Esophagus muscularis mucosa (tissue), 4 donors: ENCODE data around the gene PRDM16. TPM values are rescaled to one million over a fixed set of nuclear protein-coding genes. Genes with fewer than 3 reads are reported as not detected.

ENCODE experiments used
- DNase-seq: peaks from one replicate; pipeline ENCODE4 v3.0.0-alpha.2; 2017; ENCODE audit errors: extremely low spot score
- H3K27ac ChIP-seq, 4 donors: fragments of 200-600 bp; sonication (generic); replicated peaks in 1 of 4; 1 replicate in 3 of 4; 2 replicates in 1 of 4; pipeline ENCODE4 v1.5.1; 2016 to 2019; ENCODE audit warnings: mild to moderate bottlenecking in 1 of 4
- H3K27me3 ChIP-seq, 4 donors: fragments of 200-600 bp; sonication (generic); one replicate each; pipeline versions ENCODE4 v1.5.1 to v1.6.0; 2016 to 2019
- H3K36me3 ChIP-seq, 4 donors: fragments of 200-600 bp; sonication (generic); one replicate each; pipeline ENCODE4 v1.5.1; 2016 to 2019
- H3K4me1 ChIP-seq, 4 donors: fragments of 200-600 bp; sonication (generic); one replicate each; pipeline ENCODE4 v1.5.1; 2016 to 2019
- H3K4me3 ChIP-seq, 4 donors: fragments of 200-600 bp; sonication (generic); 1 replicate in 2 of 4; 2 replicates in 2 of 4; pipeline ENCODE4 v1.5.1; 2016 to 2019; ENCODE audit warnings: mild to moderate bottlenecking in 4 of 4, moderate library complexity in 1 of 4
- H3K9me3 ChIP-seq, 4 donors: fragments of 200-600 bp; sonication (generic); 1 replicate in 3 of 4; 2 replicates in 1 of 4; pipeline ENCODE4 v1.5.1; 2016 to 2019
- EP300 ChIP-seq: sonication (generic); formaldehyde crosslinking; IDR thresholded peaks from one replicate; pipeline ENCODE4 v1.6.1; 2017; ENCODE audit warnings: antibody characterized with exemption
- POLR2A ChIP-seq: fragments of 450-650 bp; IDR thresholded peaks from one replicate; pipeline ENCODE4 v1.6.1; 2017; ENCODE audit warnings: antibody characterized with exemption, moderate library complexity, mild to moderate bottlenecking, low read depth
- POLR2AphosphoS5 ChIP-seq, 2 donors: sonication (generic); formaldehyde crosslinking; IDR thresholded peaks; one replicate each; pipeline ENCODE4 v1.6.1; 2017; ENCODE audit warnings: antibody characterized with exemption in 2 of 2
- WGBS: methylation state at CpG from one replicate; pipeline ENCODE4 v1.1.5; 2018; 5-methylcytosine and 5-hydroxymethylcytosine counted together
- intact Hi-C: fragments of 100-400 bp; cut with DNase I; formaldehyde crosslinking; loops from one replicate; pipeline ENCODE4 v1.15.1; 2023
- total RNA-seq, 4 donors: library from RNA; depleted of rRNA; stranded (reverse); fragments of >200 nt; gene quantifications; one replicate each; pipeline versions ENCODE4 v1.1.0 to v1.2.1, GENCODE V29; 2016
- TF ChIP-seq, protein P1 (sequence below), 3 experiments: fragments of 200-600 bp in 2 of 3; fragments of 450-650 bp in 1 of 3; sonication (generic) in 2 of 3; IDR thresholded peaks; one replicate each; pipeline ENCODE4 v1.5.1; 2017 to 2019; ENCODE audit warnings: antibody characterized with exemption in 3 of 3, mild to moderate bottlenecking in 2 of 3, moderate library complexity in 1 of 3

PRDM16 gene
- total RNA-seq, 4 donors from 2014 or later, result 1.2 to 4.4 (median 2.2) TPM

DNA sequence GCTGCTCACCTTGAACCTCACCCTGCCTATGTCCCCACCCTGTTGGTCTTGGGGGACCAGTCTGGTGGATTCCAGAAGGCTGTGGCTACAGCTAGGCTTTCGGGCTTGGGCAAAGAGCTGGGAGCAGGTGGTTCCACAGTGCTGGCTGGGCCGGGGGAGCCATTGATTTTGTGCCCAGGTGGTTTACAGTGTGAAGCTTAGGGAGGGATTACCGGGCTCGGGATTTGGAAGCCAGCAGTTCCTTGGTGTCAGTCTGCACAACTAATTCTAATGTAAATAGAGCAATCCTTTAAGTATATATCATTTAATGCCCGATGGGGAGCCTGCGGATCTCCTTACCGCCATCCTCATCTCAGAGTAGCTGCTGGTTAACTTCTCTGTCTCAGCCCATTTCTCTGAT, 38.2 kb downstream of the PRDM16 start:
- H3K27me3 ChIP-seq, result peaks cover 0 to 71% (median 0%) of the 10 kb centered on the region in 4 donors
- peaks cover 0 to 10% (median 5%) of the 10 kb centered on the region in 4 donors for H3K4me1 ChIP-seq
- DNase-seq, result no peak
- TF ChIP-seq POLR2A (no peak), POLR2AphosphoS5 (IDR thresholded peaks at IDR 0.05) (no peak), EP300 (no peak)
- TF ChIP-seq, protein P1, sequence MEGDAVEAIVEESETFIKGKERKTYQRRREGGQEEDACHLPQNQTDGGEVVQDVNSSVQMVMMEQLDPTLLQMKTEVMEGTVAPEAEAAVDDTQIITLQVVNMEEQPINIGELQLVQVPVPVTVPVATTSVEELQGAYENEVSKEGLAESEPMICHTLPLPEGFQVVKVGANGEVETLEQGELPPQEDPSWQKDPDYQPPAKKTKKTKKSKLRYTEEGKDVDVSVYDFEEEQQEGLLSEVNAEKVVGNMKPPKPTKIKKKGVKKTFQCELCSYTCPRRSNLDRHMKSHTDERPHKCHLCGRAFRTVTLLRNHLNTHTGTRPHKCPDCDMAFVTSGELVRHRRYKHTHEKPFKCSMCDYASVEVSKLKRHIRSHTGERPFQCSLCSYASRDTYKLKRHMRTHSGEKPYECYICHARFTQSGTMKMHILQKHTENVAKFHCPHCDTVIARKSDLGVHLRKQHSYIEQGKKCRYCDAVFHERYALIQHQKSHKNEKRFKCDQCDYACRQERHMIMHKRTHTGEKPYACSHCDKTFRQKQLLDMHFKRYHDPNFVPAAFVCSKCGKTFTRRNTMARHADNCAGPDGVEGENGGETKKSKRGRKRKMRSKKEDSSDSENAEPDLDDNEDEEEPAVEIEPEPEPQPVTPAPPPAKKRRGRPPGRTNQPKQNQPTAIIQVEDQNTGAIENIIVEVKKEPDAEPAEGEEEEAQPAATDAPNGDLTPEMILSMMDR (IDR thresholded peaks at IDR 0.05), result no peak
- no peaks in the 10 kb centered on the region for H3K36me3 ChIP-seq
- H3K27ac ChIP-seq, result no peak overlapping the region
- H3K4me3 ChIP-seq, result no peak overlapping the region
- H3K9me3 ChIP-seq, result peaks cover 0 to 16% (median 11%) of the 10 kb centered on the region in 4 donors
- 73% methylated on average over 4 of the region's 7 CpGs for whole genome bisulfite sequencing
- intact Hi-C loops, result no loop called here

DNA sequence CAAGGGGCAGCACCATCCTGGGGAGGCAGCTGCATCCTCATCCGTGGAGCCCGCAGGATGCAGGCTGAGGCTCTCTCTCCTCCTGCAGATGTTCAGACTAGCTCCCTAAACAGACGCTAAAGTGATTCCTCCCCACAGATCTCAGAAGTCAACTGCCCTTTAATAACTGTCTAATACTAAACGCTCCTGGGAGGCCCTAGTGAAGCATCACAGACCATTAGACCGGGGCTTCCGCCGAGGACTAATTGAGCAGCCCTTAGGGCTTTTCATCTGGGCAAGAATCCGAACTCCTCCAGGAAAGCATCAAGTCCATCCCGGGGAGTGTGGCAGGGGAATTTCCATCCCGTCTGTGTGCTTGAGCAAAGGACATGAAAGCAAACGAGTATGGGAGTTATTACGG, 40.4 kb downstream of the PRDM16 start:
- Histone ChIP-seq H3K4me3 (no peak overlapping the region), H3K4me1 (peaks cover 0 to 10% (median 5%) of the 10 kb centered on the region in 4 donors), H3K27ac (no peak overlapping the region), H3K36me3 (no peaks in the 10 kb centered on the region), H3K9me3 (peaks cover 0 to 16% (median 11%) of the 10 kb centered on the region in 4 donors), H3K27me3 (peaks cover 0 to 67% (median 0%) of the 10 kb centered on the region in 4 donors)
- DNase-seq, result no peak
- intact Hi-C loops, result no loop called here
- TF ChIP-seq POLR2A (no peak), EP300 (no peak), POLR2AphosphoS5 (IDR thresholded peaks at IDR 0.05) (no peak)
- TF ChIP-seq, protein P1 (IDR thresholded peaks at IDR 0.05), result no peak
- 48% methylated on average over 12 of the region's 12 CpGs for WGBS

DNA sequence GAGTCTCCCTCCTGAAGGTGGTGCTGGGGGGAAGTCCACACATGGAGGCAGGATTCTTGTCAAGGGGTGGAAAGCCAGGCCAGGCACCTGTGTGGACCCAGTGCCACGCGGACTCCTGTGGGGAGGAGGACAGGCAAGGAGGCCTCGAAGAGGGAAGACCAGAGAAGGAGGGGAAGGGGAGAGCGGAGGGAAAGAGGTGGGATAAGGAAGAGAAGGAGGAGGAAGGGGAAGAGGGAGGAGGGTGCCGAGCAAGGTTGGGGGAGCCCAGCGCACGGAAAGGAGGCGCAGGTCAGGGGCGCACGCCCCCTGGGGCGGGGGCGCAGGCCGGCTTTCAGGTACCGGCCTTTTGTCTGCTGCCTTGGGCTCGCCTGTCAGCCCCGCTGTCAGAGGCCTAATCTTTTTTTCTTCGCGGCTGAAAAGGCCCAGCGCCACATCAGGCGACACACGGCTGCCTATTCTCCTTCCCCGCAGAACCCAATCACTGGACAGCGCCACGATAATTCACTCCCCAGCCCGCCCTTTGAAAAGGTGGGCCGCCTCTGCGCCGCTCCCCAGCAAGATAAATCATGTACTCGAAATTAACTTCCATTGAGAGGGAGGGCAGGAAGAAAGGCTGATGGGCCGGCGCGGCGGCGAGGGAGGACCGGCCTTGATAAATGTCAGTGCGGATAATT, 42.5 kb downstream of the PRDM16 start:
- H3K27ac ChIP-seq, result no peak overlapping the region
- 86% methylated on average over 35 of the region's 36 CpGs for WGBS
- H3K27me3 ChIP-seq, result peaks cover 0 to 61% (median 0%) of the 10 kb centered on the region in 4 donors

DNA sequence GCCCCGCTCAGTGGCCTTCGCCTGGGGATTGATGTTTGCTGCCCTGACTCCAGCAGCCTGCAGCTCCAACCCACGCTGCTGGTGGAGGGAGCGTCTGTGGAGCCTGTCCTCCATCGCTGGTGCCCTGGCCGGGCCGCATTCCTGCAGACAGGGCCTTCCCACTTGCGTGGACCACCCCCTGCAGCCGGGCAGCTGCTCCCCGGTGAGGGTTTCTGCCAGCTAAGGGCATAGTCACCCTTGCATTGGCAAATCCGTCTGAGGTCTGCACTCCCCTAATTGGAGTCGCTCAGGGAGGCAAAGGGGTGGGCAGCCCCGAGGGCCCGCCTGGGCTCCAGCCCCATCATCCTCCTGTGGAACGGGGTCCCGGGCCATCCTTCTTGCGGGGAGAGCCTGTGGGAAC, 43.5 kb downstream of the PRDM16 start:
- intact Hi-C loops, result no loop called here
- no peak overlapping the region for H3K27ac ChIP-seq
- H3K9me3 ChIP-seq, result peaks cover 0 to 12% (median 10%) of the 10 kb centered on the region in 4 donors
- no peak for DNase-seq
- H3K4me1 ChIP-seq, result peaks cover 0 to 8% (median 3%) of the 10 kb centered on the region in 4 donors
- H3K27me3 ChIP-seq, result peaks cover 0 to 53% (median 0%) of the 10 kb centered on the region in 4 donors
- H3K36me3 ChIP-seq, result no peaks in the 10 kb centered on the region
- H3K4me3 ChIP-seq, result no peak overlapping the region
- 84% methylated on average over 8 of the region's 17 CpGs for WGBS
- TF ChIP-seq, protein P1 (IDR thresholded peaks at IDR 0.05), result no peak
- TF ChIP-seq POLR2AphosphoS5 (IDR thresholded peaks at IDR 0.05), result no peak
- no peak for TF ChIP-seq EP300
- TF ChIP-seq POLR2A, result no peak

More for the DNA sequence above, 42.5 kb downstream of the PRDM16 start:
- intact Hi-C loops, result no loop called here
- Histone ChIP-seq H3K4me3 (no peak overlapping the region), H3K36me3 (no peaks in the 10 kb centered on the region), H3K9me3 (peaks cover 0 to 16% (median 11%) of the 10 kb centered on the region in 4 donors), H3K4me1 (peaks cover 0 to 8% (median 1%) of the 10 kb centered on the region in 4 donors)
- no peak for TF ChIP-seq POLR2A
- no peak for TF ChIP-seq POLR2AphosphoS5 (IDR thresholded peaks at IDR 0.05)
- TF ChIP-seq EP300, result no peak
- TF ChIP-seq, protein P1 (IDR thresholded peaks at IDR 0.05), result no peak
- DNase-seq, result no peak
